Activated CD4-positive, CD25-positive, alpha-beta regulatory T cell treated with anti-CD3 and anti-CD28 coated beads, Interleukin-2, amount 50 U/mL, for 16 hours (primary cell): Measurements from ENCODE around the gene NUMBL.
"Not testable (repeated sequence)": the region's sequence is repeated elsewhere in the genome, so short reads cannot be mapped to it uniquely, and the experiment has no call there.

Experiments used
- DNase-seq: peaks from one replicate; pipeline ENCODE4 v3.0.0-alpha.2; 2020; ENCODE audit warnings: low read depth, low spot score

NUMBL gene

DNA sequence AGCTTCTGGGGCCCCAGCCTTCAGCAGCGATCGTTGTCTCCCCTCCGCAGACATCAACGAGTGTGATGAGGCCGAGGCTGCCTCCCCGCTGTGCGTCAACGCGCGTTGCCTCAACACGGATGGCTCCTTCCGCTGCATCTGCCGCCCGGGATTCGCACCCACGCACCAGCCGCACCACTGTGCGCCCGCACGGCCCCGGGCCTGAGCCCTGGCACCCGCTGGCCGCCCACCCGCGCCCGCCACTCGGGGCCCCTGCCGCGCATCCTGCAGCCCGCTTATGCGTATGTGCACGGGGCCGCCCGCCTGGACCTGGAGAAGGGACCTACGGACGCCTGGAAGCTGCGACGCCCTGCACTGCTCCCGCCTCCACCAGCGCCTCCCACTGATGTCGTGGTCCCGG lies 61.1 kb downstream of the NUMBL start:
- DNase-seq: no peak

- DNase-seq: no peak
Observed at GRCh38 chr19:40627486-40628279, 62.8 kb downstream of the NUMBL start.

DNA sequence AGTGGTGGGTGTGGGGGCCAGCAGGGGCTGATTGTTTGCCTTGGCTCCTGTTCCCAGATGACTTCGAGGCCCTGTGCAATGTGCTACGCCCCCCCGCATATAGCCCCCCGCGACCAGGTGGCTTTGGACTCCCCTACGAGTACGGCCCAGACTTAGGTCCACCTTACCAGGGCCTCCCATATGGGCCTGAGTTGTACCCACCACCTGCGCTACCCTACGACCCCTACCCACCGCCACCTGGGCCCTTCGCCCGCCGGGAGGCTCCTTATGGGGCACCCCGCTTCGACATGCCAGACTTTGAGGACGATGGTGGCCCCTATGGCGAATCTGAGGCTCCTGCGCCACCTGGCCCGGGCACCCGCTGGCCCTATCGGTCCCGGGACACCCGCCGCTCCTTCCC lies 63.5 kb downstream of the NUMBL start:
- no peak for DNase-seq

DNA sequence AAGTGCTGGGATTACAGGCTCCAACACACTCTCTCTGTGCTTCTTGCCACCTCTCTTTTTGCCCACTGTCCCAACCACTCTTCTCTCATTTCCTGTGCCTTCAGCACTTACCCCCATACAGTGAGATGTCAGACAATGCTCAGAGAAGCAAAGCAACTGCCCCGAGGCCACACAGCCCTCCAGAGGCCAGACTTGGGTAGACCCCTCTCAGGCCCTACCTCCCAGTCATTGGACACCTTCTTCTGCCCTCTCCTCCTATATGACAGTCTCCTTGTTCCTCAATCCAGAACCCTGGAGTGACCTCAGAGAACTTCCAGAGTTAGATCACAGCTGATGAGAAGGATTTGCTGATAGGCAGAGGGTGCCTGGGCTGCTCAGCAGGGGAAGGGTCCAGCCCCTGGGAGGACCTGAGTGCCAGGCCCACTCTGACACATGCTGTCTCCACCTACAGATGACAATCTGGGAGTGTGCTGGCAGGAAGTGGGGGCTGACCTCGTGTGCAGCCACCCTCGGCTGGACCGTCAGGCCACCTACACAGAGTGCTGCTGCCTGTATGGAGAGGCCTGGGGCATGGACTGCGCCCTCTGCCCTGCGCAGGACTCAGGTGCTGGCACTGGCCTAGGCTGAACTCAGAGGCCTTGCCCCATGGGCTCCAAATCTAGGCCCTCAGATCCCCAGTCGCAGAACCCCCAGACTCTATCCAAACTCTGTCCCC lies 64.9 kb downstream of the NUMBL start:
- DNase-seq: no peak

DNA sequence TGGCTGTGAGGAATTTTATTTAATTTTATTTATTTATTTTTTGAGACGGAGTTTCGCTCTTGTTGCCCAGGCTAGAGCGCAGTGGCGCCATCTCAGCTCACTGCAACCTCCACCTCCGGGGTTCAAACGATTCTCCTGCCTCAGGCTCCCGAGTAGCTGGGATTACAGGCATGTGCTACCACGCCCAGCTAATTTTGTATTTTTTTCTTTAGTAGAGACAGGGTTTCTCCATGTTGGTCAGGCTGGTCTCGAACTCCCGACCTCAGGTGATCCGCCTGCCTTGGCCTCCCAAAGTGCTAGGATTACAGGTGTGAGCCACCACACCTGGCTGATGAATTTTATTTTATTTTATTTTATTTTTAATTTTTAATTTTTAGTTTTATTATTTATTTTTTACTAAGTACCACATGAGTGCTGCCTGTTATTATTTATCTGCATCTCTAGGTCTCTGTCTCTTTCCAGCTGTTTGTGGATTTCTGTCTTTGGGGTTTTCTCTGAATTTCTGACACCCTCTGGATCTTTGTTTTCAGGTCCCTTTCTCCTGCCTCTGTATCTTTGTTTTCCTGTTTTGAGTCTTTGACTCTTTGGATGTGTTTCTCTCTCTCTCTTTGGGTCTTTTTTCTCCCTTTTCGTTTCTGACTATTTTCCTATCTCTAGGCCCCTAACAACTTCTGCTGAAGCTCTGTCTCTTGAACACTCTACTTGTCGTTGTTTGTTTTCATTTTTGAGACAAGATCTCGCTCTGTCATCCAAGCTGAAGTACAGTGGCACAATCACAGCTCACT lies 65.9 kb downstream of the NUMBL start:
- DNase-seq: not testable (repeated sequence)

GRCh38 chr19:40623403-40624251 lies 66.8 kb downstream of the NUMBL start:
- DNase-seq: no peak

- no peak for DNase-seq
Observed at GRCh38 chr19:40622773-40623075, 67.7 kb downstream of the NUMBL start.

GRCh38 chr19:40621966-40622772 lies 68.3 kb downstream of the NUMBL start:
- no peak for DNase-seq

DNA sequence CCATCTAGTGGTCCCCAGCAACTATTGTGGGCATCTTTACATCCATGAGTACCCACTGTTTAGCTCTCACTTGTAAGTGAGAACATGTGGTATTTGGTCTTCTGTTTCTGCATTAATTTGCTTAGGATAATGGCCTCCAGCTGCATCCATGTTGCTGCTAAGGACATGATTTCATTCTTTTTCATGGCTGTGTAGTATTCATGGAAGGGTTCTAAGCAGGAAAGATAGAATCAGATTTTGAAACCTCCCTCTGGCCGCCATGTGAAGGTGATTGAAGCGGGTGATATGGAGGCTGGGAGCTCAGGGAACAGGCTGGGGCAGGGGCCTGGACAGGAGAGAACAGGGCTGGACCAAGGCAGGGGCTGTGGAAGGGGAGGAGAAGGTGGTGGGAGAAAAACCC lies 69.2 kb downstream of the NUMBL start:
- no peak for DNase-seq

DNA sequence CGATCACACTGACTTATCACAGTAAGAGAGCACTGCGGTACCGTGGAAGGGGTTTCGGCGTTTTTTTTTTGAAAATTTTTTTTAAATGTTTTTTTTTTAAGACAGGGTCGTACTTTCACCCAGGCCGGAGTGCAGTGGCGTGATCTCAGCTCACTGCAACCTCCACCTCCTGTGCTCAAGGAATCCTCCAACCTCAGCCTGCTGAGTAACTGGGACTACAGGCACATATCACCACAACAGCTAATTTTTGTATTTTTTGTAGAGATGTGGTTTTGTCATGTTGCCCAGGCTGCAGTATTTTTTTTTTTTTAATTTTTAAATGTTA lies 70.3 kb downstream of the NUMBL start:
- DNase-seq: no peak

- DNase-seq: no peak
Observed at GRCh38 chr19:40619333-40620160, 70.9 kb downstream of the NUMBL start.

DNA sequence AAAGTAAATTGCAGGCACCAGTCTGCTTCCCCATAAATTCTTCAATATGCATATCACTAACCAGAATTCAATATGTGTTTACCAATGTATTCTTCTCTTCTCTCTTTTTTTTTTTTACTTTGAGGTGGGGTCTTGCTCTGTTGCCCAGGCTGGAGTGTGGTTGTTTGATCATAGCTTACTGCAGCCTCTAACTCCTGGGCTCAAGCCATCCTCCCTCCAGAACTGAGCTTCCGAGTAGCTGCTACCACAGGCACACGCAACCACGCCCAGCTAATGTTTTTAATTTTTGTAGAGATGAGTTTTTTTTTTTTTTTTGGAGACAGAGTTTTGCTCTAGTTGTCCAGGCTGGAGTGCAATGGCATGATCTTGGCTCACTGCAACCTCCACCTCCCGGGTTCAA lies 72.5 kb downstream of the NUMBL start:
- no peak for DNase-seq

GRCh38 chr19:40616941-40617340 lies 73.5 kb downstream of the NUMBL start:
- DNase-seq: no peak

DNA sequence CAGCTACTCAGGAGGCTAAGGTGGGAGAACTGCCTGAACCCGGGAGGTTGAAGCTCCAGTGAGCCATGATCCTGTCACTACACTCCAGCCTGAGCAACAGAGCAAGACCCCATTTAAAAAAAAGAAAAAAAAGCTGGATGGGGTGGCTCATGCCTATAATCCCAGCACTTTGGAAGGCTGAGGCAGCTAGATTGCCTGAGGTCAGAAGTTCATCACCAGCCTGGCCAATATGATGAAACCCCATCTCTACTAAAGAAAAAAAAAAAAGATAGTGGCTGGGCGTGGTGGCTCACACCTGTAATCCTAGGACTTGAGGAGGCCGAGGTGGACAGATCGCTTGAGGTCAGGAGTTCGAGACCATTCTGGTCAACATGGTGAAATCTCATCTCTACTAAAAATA lies 74.3 kb downstream of the NUMBL start:
- no peak for DNase-seq
